HCT116 (cell line): ENCODE data around the gene KIAA1586. TPM values are rescaled to one million over a fixed set of nuclear protein-coding genes. Genes with fewer than 3 reads are reported as not detected.
"Not testable (repeated sequence)": the region's sequence is repeated elsewhere in the genome, so short reads cannot be mapped to it uniquely, and the experiment has no call there.

Source experiments
- ATAC-seq: fragments of 200-7000 bp; cut with Tn5 transposase; 2 replicates; pipeline ENCODE4 v1.9.1; 2020; ENCODE audit warnings: mild to moderate bottlenecking, moderate library complexity
- BruUV-seq: library from RNA; stranded (reverse); fragments of 400-500 nt; replicated peaks from 2 replicates; lab custom pipeline; 2021; lab: Mats Ljungman, UMichigan
- CTCF ChIA-PET: fragments of 300-600 bp; sonication (Branson Sonifier 250); formaldehyde crosslinking; loops from one replicate; lab custom pipeline; 2021; ENCODE audit warnings: antibody characterized with exemption; lab: Charles Lee
- POLR2A ChIA-PET: fragments of 300-600, 350-600 bp; sonication (Branson Sonifier 250); formaldehyde crosslinking; loops from one replicate; lab custom pipeline; 2021; ENCODE audit warnings: antibody characterized with exemption; lab: Charles Lee
- RAD21 ChIA-PET, 2 experiments: fragments of 300-600 bp; sonication (Branson Sonifier 250); formaldehyde crosslinking; loops; one replicate each; lab custom pipeline; 2023; ENCODE audit warnings: low total read pairs in 2 of 2; ENCODE audit not compliant: uncharacterized antibody in 2 of 2, unreplicated experiment in 2 of 2, low non-redundant PET in 1 of 2; lab: Charles Lee
- DNase-seq: peaks from one replicate; pipeline ENCODE4 v3.0.0-alpha.2; 2010; ENCODE audit warnings: low read depth, low spot score
- H2AFZ ChIP-seq: fragments of 200-600 bp; shearing (Covaris generic), sonication (generic); 2 replicates; pipeline ENCODE4 v1.6.1; 2017; ENCODE audit warnings: low read depth, mixed run types, mixed read lengths, antibody characterized with exemption, low read length; ENCODE audit not compliant: poor library complexity, severe bottlenecking
- H3K27ac ChIP-seq: 2 replicates; pipeline ENCODE4 v1.5.1; 2012; ENCODE audit warnings: low read depth, low read length
- H3K27me3 ChIP-seq: fragments of 200-600 bp; sonication (generic); 2 replicates; pipeline ENCODE4 v1.6.1; 2016; ENCODE audit warnings: mixed run types, low read length, mixed read lengths; ENCODE audit not compliant: insufficient read depth
- H3K36me3 ChIP-seq, 2 experiments: fragments of 200-500 bp in 1 of 2; fragments of 200-600 bp in 1 of 2; sonication (Bioruptor generic) in 1 of 2; sonication (generic) in 1 of 2; 2 replicates each; pipeline versions ENCODE4 v1.5.1 to v1.6.1; 2014 to 2016; ENCODE audit warnings: low read length in 2 of 2, inconsistent platforms in 1 of 2, mixed read lengths in 1 of 2, mixed run types in 1 of 2; ENCODE audit not compliant: insufficient read depth in 2 of 2, control insufficient read depth in 1 of 2
- H3K4me1 ChIP-seq, 2 experiments: fragments of 200-600 bp in 1 of 2; sonication (generic) in 1 of 2; 2 replicates each; pipeline versions ENCODE4 v1.5.1 to v1.6.1; 2012 to 2017; ENCODE audit warnings: low read length in 2 of 2, inconsistent platforms in 1 of 2, mild to moderate bottlenecking in 1 of 2, mixed read lengths in 1 of 2, mixed run types in 1 of 2, moderate library complexity in 1 of 2; ENCODE audit not compliant: insufficient read depth in 2 of 2, control insufficient read depth in 1 of 2
- H3K4me2 ChIP-seq: fragments of 200-600 bp; sonication (generic); 2 replicates; pipeline ENCODE4 v1.6.1; 2017; ENCODE audit warnings: mixed run types, low read length, mixed read lengths
- H3K4me3 ChIP-seq, 2 experiments: fragments of 200-600 bp in 1 of 2; sonication (generic) in 1 of 2; replicated peaks in 1 of 2; 2 replicates each; pipeline ENCODE4 v1.5.1; 2011 to 2016; ENCODE audit warnings: low read length in 2 of 2, control low read depth in 1 of 2, low read depth in 1 of 2, mild to moderate bottlenecking in 1 of 2, mixed read lengths in 1 of 2, mixed run types in 1 of 2
- H3K79me2 ChIP-seq: fragments of 200-600 bp; sonication (generic); 2 replicates; pipeline ENCODE4 v1.6.1; 2017; ENCODE audit warnings: mild to moderate bottlenecking, mixed run types, low read length, moderate library complexity, mixed read lengths; ENCODE audit not compliant: insufficient read depth
- H3K9ac ChIP-seq: fragments of 200-600 bp; sonication (generic); 2 replicates; pipeline ENCODE4 v1.6.1; 2016; ENCODE audit warnings: low read length, mixed read lengths
- H3K9me2 ChIP-seq: fragments of 200-600 bp; sonication (generic), shearing (Covaris generic); 2 replicates; pipeline ENCODE4 v1.6.1; 2017; ENCODE audit warnings: mixed run types, mild to moderate bottlenecking, moderate library complexity; ENCODE audit not compliant: insufficient read depth
- H3K9me3 ChIP-seq, 2 experiments: fragments of 200-500 bp in 1 of 2; fragments of 200-600 bp in 1 of 2; sonication (Bioruptor generic) in 1 of 2; sonication (generic) in 1 of 2; 2 replicates each; pipeline ENCODE4 v1.6.1; 2014 to 2017; ENCODE audit warnings: low read length in 2 of 2, mixed read lengths in 2 of 2, inconsistent platforms in 1 of 2, low read depth in 1 of 2, mild to moderate bottlenecking in 1 of 2, mixed run types in 1 of 2, moderate library complexity in 1 of 2; ENCODE audit not compliant: control insufficient read depth in 1 of 2, insufficient read depth in 1 of 2
- H4K20me1 ChIP-seq: fragments of 200-600 bp; sonication (generic), shearing (Covaris generic); 2 replicates; pipeline ENCODE4 v1.6.1; 2017; ENCODE audit warnings: mixed run types, mild to moderate bottlenecking, moderate library complexity; ENCODE audit not compliant: insufficient read depth
- ATF3 ChIP-seq: IDR thresholded peaks from 2 replicates; pipeline ENCODE4 v1.6.1; 2012
- CTCF ChIP-seq, 3 experiments: fragments of 200-600 bp in 1 of 3; sonication (generic) in 1 of 3; IDR thresholded peaks in 2 of 3; conservative IDR thresholded peaks in 1 of 3; 2 replicates each; pipeline ENCODE4 v1.5.1; 2012 to 2017; ENCODE audit warnings: low read depth in 2 of 3, low read length in 2 of 3, antibody characterized with exemption in 1 of 3, borderline replicate concordance in 1 of 3, control low read depth in 1 of 3, mild to moderate bottlenecking in 1 of 3, mixed read lengths in 1 of 3, mixed run types in 1 of 3, moderate library complexity in 1 of 3; ENCODE audit not compliant: insufficient read depth in 1 of 3
- ELF1 ChIP-seq: IDR thresholded peaks from 2 replicates; pipeline ENCODE4 v1.6.1; 2012; ENCODE audit warnings: low read depth, borderline replicate concordance
- EZH2phosphoT487 ChIP-seq: fragments of 200-600 bp; IDR thresholded peaks from 2 replicates; pipeline ENCODE4 v1.6.1; 2018; ENCODE audit warnings: antibody characterized with exemption, borderline replicate concordance
- JUND ChIP-seq: IDR thresholded peaks from 2 replicates; pipeline ENCODE4 v1.6.1; 2012
- POLR2A ChIP-seq: IDR thresholded peaks from 2 replicates; pipeline ENCODE4 v1.7.0; 2011; ENCODE audit warnings: borderline replicate concordance; ENCODE audit not compliant: insufficient read depth, insufficient read length; ENCODE audit errors: extremely low read depth
- POLR2AphosphoS5 ChIP-seq: IDR thresholded peaks from 2 replicates; pipeline ENCODE4 v1.6.1; 2011; ENCODE audit warnings: mild to moderate bottlenecking, low read depth, low read length, moderate library complexity
- RAD21 ChIP-seq: IDR thresholded peaks from 2 replicates; pipeline ENCODE4 v1.6.1; 2012; ENCODE audit warnings: low read depth, mild to moderate bottlenecking
- SRF ChIP-seq: IDR thresholded peaks from 2 replicates; pipeline ENCODE4 v1.6.1; 2012; ENCODE audit warnings: low read depth
- TCF7L2 ChIP-seq: IDR thresholded peaks from 2 replicates; pipeline ENCODE4 v1.7.0; 2011; ENCODE audit warnings: borderline replicate concordance, inconsistent platforms; ENCODE audit not compliant: insufficient read depth, insufficient read length; ENCODE audit errors: extremely low read depth
- YY1 ChIP-seq: IDR thresholded peaks from 2 replicates; pipeline ENCODE4 v1.6.1; 2011; ENCODE audit warnings: low read length, low read depth, moderate library complexity, mild to moderate bottlenecking; ENCODE audit not compliant: insufficient replicate concordance; ENCODE audit errors: extremely low read depth
- ZBTB33 ChIP-seq: IDR thresholded peaks from 2 replicates; pipeline ENCODE4 v1.6.1; 2011; ENCODE audit warnings: mild to moderate bottlenecking, low read length, moderate library complexity; ENCODE audit not compliant: insufficient replicate concordance; ENCODE audit errors: extremely low read depth
- intact Hi-C: fragments of 100-400 bp; cut with micrococcal nuclease; formaldehyde crosslinking; loops from 2 replicates; pipeline ENCODE4 v1.10.0; 2022
- total RNA-seq: library from RNA; stranded (reverse); gene quantifications from one replicate; pipeline ENCODE4 v1.2.1, GENCODE V29; 2021; ENCODE audit not compliant: unreplicated experiment

Gene KIAA1586
- total RNA-seq, 1 experiment from 2014 or later, result 12.7 TPM

- POLR2A ChIA-PET, result no interaction called here
- DNase-seq (no peak), ATAC-seq (no peak)
- Histone ChIP-seq H3K4me3 (no peak overlapping the region), H2AFZ (no peak overlapping the region), H3K79me2 (peaks cover 18% of the 10 kb centered on the region), H4K20me1 (no peaks in the 10 kb centered on the region), H3K9ac (no peak overlapping the region), H3K9me2 (no peaks in the 10 kb centered on the region), H3K27me3 (no peaks in the 10 kb centered on the region), H3K4me2 (no peak overlapping the region), H3K9me3 (no peaks in the 10 kb centered on the region), H3K27ac (no peak overlapping the region), H3K4me1 (peaks cover 0 to 9% of the 10 kb centered on the region in 2 experiments; a peak in 2 of 4 replicates), H3K36me3 (peaks cover 4 to 11% of the 10 kb centered on the region in 2 experiments; a peak in 3 of 4 replicates)
- CTCF ChIA-PET, result no interaction called here
- intact Hi-C loops, result no loop called here
- TF ChIP-seq TCF7L2, result no peak
- TF ChIP-seq ZBTB33, result no peak
- no peak for TF ChIP-seq JUND
- no peak for TF ChIP-seq RAD21
- no peak for TF ChIP-seq POLR2A
- no peak for TF ChIP-seq EZH2phosphoT487
- no peak for TF ChIP-seq SRF
- TF ChIP-seq CTCF (IDR thresholded peaks at IDR 0.05 in 2 of 3, conservative IDR thresholded peaks at IDR 0.05 in 1 of 3; ENCODE audit: borderline replicate concordance in 1 of 3, insufficient read depth in 1 of 3, low read depth in 2 of 3, low read length in 2 of 3), result no peak
- no peak for TF ChIP-seq YY1
- no peak for TF ChIP-seq POLR2AphosphoS5
- TF ChIP-seq ELF1, result no peak
- TF ChIP-seq ATF3, result no peak
- RAD21 ChIA-PET, result no interaction called here
- no TSS peak for BruUV-seq
Measured at GRCh38 chr6:57044568-57044967, 1.9 kb upstream of the KIAA1586 start.

- RAD21 ChIA-PET, H4K20me1 ChIP-seq, H3K9me3 ChIP-seq, H2AFZ ChIP-seq, H3K9ac ChIP-seq, H3K9me2 ChIP-seq, H3K27ac ChIP-seq, intact Hi-C loops, H3K4me2 ChIP-seq, DNase-seq, CTCF ChIA-PET, H3K27me3 ChIP-seq, BruUV-seq, POLR2A ChIA-PET, H3K4me3 ChIP-seq, ATAC-seq, H3K4me1 ChIP-seq: not testable (repeated sequence)
- Histone ChIP-seq H3K36me3 (peaks cover 12 to 23% of the 10 kb centered on the region in 2 experiments), H3K79me2 (peaks cover 39% of the 10 kb centered on the region)
Measured at GRCh38 chr6:57047257-57047585, 728 bp downstream of the KIAA1586 start.
